ENCODE measurements around the gene TWIST2. TPM values are rescaled to one million over a fixed set of nuclear protein-coding genes. Genes with fewer than 3 reads are reported as not detected.
A peak's percentile ranks its signal among the peaks of the same experiment; 100 is the strongest.

Gene TWIST2
- total RNA-seq, 1 experiment from 2014 or later = 34.3 TPM

DNA sequence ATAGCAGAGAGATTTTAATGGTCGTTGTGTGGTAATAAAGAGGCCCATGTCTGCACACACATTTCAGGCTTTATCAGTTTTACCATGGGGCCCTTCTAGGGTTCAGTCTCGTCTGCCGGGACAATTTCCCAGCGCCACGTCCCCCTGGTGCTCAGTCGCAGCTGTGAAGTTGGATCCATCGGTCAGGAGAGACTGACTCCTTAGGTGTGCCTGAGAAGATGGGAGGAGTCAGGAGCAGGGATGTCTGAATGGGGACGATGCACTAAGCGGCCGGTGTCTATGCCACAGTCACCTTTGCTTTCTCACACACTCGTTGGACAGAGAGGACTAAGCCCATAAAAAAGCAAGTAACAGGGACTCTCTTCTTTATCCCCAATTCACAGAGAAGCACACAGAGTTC is 71.4 kb downstream of the TWIST2 start:
- no peak for DNase-seq (ENCODE audit: low read depth)

DNA sequence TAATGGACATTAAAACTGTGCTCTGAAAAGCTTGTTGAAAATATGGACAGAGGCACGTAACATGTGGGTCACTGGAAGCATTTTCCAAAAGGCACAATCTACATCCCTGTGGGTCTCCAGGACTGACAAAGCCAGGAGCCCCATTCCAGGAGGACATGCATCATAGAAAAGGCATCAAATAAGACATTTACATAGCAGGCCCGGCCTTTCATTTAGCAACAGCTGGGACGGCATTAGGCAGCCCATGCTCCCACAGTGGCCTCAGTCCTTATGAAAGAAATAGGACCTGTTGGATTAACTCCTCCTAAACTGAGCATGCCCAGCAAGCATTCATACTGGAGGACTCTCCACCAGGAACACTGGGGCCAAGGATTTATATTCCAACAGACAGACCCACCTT is 72.2 kb downstream of the TWIST2 start:
- no peak for DNase-seq (ENCODE audit: low read depth)

DNA sequence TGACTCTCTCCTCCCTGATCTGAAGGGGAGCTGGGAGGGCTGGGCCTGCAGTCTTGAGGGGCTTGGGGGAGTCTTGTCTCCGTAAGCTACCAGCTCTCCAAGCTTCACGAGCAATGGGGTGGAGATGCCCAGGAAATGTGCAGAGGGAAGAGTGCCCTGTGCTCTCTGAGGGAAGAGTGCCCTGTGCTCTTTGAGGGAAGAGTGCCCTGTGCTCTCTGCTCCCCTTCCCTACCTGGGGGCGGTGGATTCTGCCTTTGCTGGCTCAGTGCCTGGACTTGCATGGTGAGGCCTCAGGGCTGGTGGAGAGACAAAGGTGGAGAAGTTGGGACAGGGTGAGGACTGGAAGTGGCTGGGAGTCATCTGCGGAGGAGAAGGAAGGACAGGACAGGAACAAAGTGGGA is 72.7 kb downstream of the TWIST2 start:
- DNase-seq (ENCODE audit: low read depth) = no peak

DNA sequence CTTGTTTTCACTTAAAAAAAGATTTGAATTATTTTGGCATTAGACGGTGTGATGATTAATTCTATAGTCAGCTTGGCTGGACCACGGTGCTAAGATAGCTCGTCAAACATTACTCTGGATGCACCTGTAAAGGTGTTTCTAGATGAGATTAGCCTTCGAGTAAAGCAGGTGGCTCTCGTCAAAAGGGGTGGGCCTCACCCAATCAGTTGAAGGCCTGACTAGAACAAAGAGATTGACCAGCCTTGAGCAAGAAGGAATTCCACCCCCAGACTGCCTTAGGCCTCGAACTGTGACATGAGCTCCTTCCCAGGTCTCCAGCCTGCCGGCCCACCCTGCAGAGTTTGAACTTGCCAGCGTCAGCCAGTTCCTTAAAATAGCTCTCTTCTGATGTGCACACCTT is 73.4 kb downstream of the TWIST2 start:
- no peak for DNase-seq (ENCODE audit: low read depth)

DNA sequence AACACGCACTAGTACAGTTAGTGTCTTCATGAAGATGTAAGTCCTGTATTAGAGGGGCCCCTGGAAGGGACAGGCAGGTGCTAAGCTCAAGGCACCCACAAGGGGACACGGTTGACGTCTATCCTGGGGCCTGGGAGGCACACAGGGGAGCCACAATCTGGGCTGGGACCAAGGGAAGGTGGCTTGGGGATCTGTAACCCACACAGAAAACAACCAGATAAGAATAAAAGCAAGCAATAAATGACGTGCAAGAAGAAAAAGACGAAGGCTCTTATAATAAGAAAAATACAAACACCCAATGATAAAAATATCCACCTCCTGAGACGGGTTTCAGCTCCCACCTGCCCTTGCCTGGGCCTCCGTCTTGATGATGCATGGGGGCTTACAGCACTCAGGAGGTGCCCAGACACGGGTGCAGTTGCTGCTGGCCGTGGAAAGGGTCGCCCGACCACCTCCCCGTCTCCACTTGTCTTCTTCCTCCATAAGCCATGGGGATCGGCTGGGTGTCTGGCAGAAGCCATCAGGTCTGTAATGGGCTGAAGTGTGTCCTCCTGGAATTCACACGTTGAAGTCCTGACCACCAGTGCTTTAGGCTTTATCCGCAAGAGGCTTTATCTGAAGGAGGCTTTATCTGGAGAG is 73.9 kb downstream of the TWIST2 start:
- DNase-seq (ENCODE audit: low read depth) = no peak

DNA sequence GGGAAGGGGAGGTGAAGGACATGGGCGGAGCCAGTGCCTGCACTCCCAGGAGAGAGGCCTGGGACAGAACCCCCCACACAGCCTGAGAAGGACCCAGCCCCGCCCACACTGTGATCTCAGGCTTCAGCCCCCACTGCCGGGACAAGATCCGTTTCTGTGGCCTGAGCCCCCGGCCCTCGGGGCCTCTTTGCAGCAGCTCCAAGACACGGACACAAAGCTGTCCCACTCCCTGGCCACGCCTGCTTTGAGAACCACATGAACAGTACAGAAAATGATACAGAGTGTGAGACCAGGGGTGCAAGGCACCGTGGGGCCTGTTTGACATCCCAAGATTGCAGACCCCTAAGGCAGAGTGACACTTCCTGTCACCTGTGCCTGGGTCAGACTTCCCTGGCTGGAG is 74.5 kb downstream of the TWIST2 start:
- no peak for DNase-seq (ENCODE audit: low read depth)

DNA sequence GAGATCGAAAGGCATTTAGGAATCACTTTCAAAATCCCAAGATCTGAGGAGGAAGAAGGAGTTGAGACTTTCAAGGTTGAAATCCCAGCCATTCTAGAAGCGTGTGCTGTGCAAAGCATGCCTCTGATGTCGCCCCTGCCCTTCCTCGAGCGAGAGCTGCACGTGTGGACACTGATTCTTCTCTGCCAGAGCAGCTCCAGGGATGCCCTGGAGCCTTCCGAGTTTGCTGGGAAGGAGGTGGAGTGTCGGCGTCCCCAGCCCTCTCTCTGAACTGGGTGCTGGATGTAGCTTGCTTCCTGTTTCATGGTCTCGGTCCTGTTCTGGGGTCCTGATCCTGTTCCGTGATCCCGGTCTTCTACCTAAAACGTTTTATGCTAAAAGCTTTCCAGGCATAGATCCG is 76.1 kb downstream of the TWIST2 start:
- no peak for DNase-seq (ENCODE audit: low read depth)

DNA sequence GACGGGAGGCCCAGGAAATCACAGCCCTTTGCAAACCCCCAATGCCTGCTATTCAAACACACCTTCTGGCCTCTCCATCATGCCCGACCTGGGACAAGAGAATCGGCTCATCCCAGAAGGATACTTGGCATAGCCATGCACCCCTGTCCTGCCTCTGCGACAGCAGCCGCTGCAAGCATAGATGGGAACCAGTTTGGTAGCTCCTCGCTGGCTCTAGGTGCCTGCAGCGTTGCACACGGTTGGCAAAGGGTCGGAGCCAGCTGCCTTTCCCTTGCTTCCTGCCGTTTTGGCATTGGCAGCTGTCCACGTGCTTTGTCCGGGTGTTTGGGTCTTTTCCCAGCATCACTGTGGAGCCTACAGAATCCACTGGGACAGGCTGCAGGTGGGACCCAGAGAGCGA is 76.9 kb downstream of the TWIST2 start:
- DNase-seq (ENCODE audit: low read depth) = no peak

DNA sequence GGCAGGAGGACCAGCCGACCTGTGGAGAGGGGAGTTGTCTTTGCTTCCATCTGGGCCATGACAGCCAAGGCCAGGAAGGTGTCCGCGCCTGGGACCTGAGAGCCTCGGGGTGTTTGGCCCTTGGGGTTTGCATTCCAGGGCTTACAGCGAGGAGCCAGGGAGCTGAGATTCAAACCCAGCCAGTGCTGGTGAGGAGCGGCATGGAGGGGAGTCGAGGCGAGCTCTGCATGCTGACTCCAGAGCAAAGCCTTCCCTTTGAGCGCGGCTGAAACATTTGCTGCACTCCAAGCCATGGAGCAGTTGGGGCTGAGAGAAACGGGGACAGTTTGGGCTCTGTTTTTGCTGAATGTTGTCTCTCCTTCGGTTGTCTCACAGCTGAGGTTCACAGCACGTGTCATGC is 77.4 kb downstream of the TWIST2 start:
- DNase-seq (ENCODE audit: low read depth) = no peak

DNA sequence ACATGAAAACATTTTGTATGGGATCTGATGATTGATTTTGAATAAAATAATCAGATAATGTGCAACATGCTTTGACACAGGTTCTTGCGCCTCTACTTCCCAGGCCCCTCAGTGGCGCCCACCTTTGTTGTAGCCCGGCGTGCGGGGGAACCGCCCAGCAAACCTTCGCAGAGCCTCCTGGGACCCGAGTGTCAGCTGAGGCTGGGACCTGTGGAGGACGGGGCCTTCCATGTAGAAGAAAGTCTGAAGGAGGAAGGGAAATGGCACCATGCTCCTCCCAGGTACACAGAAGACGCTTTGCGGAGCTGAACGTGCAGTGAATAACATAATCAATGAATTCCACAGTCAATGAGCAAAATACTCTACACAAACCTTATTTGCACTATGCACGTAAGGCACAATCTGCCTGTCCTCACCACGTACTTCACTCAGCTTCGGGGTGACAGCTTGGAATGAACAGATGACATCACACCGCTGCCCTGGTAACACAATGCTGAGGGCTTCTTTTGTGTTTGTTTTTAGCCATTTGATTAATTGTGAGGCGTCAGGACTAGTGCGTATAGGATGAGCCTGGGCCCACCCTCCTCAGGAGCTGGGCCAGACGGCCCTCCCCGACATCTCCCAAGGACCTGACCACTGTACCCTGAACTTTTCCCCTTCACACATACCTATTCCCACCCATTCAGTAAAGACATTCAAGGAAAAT is 78.1 kb downstream of the TWIST2 start:
- no peak for DNase-seq (ENCODE audit: low read depth)

DNA sequence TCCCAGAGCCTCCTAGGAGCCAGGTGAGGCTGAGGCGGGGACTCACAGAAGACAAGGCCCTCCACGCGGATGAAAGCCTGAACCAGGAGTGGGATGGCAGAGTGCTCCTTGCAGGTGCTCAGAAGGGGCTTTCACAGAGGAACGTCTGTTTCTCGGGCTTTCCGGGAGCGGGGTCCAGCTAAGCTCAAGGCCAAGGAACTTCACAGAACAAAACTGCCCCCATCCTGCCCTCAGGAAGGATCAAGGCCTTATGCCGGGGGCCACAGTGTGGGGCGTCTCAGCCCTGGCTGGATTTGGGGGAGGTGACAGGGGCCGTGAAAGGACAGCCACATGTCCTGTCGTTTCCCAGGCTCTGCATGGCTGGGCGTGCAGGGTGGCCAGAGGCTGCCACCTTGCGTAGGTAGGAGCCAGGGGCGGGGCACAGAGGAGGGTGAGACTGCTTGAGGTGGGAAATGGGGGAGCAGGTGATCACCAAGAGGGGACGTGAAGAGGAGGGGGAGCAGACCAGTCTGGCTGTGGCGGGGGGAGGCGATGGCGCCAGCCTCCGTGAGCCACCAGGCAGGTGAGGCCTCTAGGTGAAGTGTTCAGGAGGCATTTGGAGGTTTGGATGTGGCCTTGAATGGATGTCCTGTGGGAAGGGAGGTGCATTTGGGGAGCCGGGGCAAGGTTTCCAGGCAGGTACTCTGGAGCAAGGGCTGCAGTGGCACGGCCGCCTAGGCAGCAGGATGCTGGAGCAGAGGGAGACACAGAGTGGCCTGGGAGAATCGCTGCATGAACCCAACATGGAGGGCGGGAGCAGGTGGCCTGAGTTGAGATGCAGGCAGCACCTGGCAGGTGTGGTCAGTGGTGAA is 79.1 kb downstream of the TWIST2 start:
- no peak for DNase-seq (ENCODE audit: low read depth)

DNA sequence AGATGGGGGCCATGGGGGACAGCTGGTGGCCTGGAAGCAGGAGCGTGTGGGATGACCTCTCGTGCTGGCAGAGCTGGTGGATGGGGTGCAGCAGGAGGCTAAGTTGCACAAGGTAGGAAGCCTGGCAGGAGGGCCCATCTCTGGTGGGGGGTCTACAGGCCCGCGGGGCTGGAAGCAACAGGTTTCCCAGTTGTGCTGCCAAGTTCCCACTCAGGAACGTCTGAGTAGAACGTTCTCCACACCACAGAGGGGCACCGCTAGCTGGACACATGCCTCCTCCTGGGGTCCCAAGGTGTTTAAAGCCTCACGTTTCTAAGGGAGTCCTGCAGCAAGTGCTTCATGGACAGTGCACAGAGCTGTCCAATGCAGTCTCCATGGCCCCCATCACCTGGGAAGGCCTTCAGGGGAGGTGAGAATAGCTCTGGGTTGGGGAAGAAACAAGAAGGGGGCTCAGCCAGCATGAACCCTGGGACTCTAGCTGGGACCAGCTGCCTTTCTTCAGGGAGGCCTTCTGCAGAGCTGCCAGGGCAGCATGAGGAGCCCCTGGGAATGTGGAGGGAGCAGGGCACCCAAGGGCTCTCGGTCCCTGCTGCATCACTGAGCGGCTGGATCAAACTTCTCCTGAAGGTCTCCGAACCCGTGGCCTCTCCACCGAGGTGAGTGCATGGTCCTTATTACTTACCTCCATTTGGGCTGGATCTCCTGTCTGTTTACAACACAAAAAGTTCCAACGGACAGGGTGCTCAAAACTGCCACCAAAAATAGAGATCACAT is 80.0 kb downstream of the TWIST2 start:
- DNase-seq (ENCODE audit: low read depth) = no peak

DNA sequence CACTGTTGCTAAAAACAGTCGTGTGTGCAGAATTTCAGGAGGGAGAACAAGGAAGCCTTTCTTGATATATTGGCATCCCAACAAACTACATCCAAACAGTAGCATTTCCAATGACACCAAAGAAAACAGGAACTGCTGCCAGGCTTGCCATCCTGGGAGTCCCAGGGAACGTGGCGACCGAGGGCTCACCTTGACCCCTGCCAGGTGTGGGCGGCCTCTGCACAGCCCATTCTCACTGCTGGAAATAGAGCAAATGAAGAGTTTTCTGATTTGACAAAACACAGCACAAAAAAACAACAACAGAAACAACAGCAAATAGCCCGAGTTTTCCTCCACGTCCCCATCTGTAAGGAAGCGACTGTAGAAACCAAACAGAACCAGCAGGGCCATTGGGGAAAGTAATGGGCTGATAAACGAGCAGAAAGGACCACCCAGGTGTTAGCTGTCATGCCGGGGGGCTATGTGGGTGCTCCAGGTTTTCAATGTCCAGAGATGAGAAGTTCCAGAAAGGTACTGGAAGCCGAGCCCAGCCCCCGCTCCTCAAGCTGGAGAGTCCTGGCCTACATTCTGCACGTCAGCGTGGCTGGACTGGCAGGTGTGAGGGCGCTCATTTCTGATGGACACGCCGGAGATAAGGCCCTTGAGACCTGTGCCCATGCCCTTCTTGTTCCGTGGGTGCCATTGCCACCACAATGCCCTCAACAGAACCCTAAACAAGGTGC is 80.8 kb downstream of the TWIST2 start:
- no peak for DNase-seq (ENCODE audit: low read depth)

DNA sequence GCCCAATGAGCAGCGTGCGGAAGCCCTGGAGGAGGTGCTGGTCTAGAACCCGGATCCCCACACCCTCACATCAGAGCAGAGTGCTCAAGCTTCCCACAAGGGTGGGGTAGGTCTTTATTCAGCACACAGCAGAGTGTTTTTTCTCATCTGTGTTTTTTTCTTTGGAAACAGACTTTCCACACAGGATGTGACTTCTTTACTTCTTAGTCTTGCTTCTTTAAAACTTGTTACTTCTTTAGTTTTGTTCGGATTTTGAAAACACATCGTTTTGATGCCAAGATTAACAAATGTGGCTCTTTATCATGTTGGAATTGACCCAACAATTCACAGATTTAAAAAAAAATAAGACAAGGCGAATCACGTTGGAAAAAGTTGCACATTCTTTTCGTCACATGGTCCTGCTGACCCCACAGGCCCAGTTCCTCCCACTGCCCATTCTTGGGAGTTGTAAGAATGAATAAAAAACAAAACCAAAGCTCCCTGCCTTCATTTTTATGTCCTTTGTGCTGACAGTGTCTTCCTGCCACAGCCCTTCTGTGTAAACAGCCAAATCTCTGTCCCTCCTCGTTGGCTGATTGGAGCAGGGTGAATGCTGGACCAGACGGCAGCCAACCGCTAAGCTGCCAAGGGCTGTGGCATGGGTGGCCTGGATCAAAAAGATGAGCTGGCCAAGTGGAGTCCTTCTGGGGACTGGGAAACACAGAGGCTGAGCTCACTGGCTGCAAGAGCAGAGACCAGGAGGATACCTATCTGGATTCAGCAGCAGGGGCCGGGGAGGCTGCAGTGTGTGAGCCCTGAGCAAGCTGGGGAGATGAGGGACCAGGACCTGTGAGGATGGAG is 81.6 kb downstream of the TWIST2 start:
- DNase-seq (ENCODE audit: low read depth) = no peak

DNA sequence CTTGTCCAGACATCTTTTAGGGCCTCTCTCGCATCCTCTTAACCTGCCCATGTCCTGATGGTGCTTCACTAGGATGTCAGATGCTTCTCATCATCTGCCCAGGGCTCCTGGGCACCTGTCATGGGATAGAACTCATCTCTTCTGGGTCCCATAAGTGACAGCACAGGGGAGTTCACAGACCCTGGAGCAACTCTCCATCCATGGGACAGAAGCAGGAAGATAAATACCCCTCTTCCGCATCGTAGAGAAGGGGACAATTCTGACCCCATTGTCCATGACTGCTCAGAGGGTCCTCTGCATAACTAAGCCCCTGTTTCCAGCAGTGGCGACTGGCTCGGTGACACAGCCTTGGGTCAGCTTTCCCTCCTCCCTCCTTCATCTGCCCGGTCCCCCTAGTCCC is 82.3 kb downstream of the TWIST2 start:
- DNase-seq (ENCODE audit: low read depth) = no peak

DNA sequence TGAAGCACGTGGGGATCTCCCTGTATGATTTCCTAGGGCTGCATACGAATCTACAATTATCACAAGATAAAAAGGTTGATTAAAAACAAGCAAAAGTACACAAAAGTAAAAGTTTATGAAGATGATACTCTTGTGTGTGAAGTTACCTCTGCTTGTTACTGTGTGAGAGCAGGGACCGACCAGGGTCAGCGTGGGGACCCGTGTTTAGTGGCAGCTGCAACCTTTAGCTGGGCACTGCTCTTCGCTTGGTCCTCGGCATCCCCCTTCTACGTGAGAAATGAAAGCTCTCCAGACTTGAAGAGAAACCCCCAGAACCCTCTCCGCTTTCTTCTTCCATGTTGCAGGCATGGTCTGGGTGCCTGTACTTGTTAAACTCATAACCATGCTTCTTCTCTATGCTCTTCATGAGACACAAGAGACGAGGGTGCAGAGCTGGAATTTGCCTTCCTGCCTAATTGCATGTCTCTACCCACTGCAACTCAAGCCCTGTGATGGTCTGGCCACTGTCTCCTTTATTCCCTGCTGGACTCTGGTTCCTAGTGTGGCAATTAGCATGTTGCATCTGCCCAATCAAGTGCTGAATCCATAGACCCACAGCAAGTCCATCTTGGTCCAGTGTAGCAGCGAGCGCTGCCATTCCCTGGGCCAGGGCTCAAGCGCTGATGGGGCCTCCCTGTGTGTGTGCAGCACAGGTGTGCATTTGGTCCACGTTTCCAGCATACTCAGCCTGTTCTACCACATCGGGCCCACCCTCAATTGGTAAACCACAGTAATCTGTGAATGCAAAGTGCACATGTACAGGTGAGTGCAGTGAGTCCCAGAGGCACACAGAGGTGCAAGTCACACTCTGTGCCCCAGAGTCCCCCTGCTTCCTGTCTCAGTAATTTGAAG is 88.5 kb downstream of the TWIST2 start:
- DNase-seq (ENCODE audit: low read depth) = no peak

DNA sequence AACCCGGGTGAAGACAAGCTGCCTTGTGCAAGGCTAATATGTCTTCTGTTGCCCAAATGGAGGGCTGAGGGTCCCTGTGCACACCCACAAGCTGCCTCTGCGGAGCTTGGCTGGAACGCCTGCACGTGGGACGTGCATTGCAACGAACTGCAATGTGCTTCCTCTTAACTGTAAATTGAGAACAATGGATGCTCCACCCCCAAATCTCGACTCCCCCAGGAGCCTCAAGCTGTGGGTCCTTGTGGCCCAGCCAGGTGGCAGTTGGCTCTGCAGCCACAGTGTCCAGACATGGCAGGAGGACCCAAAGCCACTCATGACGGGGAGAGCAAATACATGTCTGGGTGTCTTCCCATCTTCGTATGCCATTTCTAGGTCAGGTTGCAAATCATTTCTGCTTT is 90.1 kb downstream of the TWIST2 start:
- DNase-seq (ENCODE audit: low read depth) = no peak

DNA sequence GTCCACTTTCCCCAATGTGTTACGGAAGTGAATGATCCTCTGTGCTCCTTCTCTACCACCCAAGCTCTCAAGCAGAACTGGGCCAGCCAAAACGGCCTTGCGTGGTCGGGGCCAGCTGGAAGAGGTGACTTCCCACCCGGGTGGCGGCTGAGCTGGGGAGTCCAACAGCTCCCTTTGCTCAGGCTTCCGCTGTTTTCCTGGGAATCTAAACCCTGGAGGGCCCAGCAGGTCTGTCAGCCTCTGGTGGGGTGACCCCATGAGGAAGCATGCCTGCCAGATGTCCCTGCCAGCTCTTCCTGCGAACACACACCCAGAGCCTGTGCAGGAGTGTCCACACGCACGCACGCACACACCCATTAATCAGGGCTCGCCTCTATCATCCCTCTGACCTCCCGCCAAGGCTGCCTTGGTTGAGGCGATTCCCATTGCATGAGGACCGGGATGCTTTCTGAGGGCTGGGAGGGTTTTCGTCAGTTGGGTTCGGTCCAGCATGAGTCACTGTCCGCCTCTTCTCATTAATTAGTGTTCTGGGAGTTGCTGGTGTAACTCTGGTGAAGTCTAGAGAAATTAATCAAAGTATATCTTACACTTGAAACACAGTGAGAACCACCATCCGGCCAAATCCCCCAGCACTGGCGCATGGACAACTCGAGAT is 90.6 kb downstream of the TWIST2 start:
- DNase-seq (ENCODE audit: low read depth) = peak; percentile 84

DNA sequence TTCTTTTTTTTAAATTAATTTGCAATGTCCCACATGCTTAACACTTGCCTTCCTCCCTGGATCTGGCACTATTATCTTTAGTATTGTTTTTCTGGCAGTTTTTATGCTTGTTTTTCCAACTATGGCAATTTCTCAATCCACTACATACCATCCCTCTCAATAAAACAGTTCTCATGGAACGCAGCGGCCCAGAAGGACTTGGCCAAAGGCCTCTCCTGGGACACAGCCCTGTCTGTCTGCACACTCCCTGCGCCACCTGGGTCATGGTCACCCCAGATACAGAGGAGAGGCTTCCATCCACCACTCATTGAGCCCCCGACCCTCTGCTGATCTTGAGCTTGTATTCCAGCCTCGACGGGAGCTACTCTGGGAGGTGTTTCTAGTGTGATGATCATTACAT is 91.2 kb downstream of the TWIST2 start:
- DNase-seq (ENCODE audit: low read depth) = no peak

Measured in Daoy (cell line).